Prostate gland (tissue), 2 donors: ENCODE results near the gene GMCL1. TPM values are rescaled to one million over a fixed set of nuclear protein-coding genes. Genes with fewer than 3 reads are reported as not detected.

Experiments
- DNase-seq: peaks from one replicate; pipeline ENCODE4 v3.0.0-alpha.2; 2019; ENCODE audit warnings: low spot score
- H3K27ac ChIP-seq, 2 donors: fragments of 200-600 bp; sonication (generic); 2 replicates each; pipeline ENCODE4 v1.5.1; 2017 to 2019
- H3K27me3 ChIP-seq: fragments of 200-600 bp; sonication (generic); replicated peaks from 2 replicates; pipeline ENCODE4 v1.5.1; 2019; ENCODE audit not compliant: insufficient read depth
- H3K36me3 ChIP-seq, 2 donors: fragments of 200-600 bp; sonication (generic); 1 replicate in 1 of 2; 2 replicates in 1 of 2; pipeline versions ENCODE4 v1.5.1 to v1.8.1; 2017 to 2019
- H3K4me1 ChIP-seq: fragments of 200-600 bp; sonication (generic); replicated peaks from 2 replicates; pipeline ENCODE4 v1.5.1; 2019
- H3K4me3 ChIP-seq, 2 donors: fragments of 200-600 bp; sonication (generic); 2 replicates each; pipeline ENCODE4 v1.5.1; 2017 to 2019
- H3K9me3 ChIP-seq: fragments of 200-600 bp; sonication (generic); 2 replicates; pipeline ENCODE4 v1.5.1; 2017
- CTCF ChIP-seq, 4 experiments: fragments of 200-600 bp in 2 of 4; fragments of 450-650 bp in 2 of 4; sonication (generic) in 2 of 4; IDR thresholded peaks; 1 replicate in 3 of 4; 2 replicates in 1 of 4; pipeline ENCODE4 v1.5.1; 2016 to 2019; ENCODE audit warnings: antibody characterized with exemption in 4 of 4, mild to moderate bottlenecking in 2 of 4, moderate library complexity in 2 of 4
- POLR2A ChIP-seq: fragments of 450-650 bp; IDR thresholded peaks from one replicate; pipeline ENCODE4 v1.6.1; 2016; ENCODE audit warnings: antibody characterized with exemption, mild to moderate bottlenecking
- POLR2AphosphoS5 ChIP-seq: sonication (generic); formaldehyde crosslinking; IDR thresholded peaks from one replicate; pipeline ENCODE4 v1.6.1; 2017; ENCODE audit warnings: antibody characterized with exemption
- WGBS: methylation state at CpG from one replicate; pipeline ENCODE4 v1.1.5; 2018; 5-methylcytosine and 5-hydroxymethylcytosine counted together
- intact Hi-C: fragments of 100-400 bp; cut with DNase I; formaldehyde crosslinking; loops from one replicate; pipeline ENCODE4 v1.14.2; 2022
- total RNA-seq, 2 donors: library from RNA; depleted of rRNA; stranded (reverse); fragments of >200 nt; gene quantifications; one replicate each; pipeline ENCODE4 v1.1.0, GENCODE V29; 2016

GMCL1 gene
- total RNA-seq, result 10 to 100 TPM; 16.4 to 23.6 TPM

GRCh38 chr2:69829256-69830044 lies at the start of gene GMCL1:
Gene GMCL1, plus strand, starts transcription at chr2:69829660. Its CDS starts 233 bp downstream, at chr2:69829893.
- Histone ChIP-seq H3K27ac (peak within 1 kb of the TSS; percentile 90 to 92), H3K9me3 (no peaks in the 10 kb centered on the region), H3K4me1 (no peaks in the 10 kb centered on the region), H3K36me3 (no peaks in the 10 kb centered on the region), H3K4me3 (peak within 1 kb of the TSS; percentile 97 to 98), H3K27me3 (no peaks in the 10 kb centered on the region)
- peak; percentile 95 for DNase-seq
- intact Hi-C loops, result no loop called here
- WGBS, result under 1% methylated on average over 69 of the region's 74 CpGs
- peak; percentile 100 for TF ChIP-seq POLR2AphosphoS5
- TF ChIP-seq POLR2A, result peak; percentile 98
- TF ChIP-seq CTCF (IDR thresholded peaks at IDR 0.05), result peak in 2 of 4 experiments; percentile 46 to 49

- no peak for TF ChIP-seq CTCF (IDR thresholded peaks at IDR 0.05)
- TF ChIP-seq POLR2A, result no peak
- TF ChIP-seq POLR2AphosphoS5, result no peak
- H3K36me3 ChIP-seq, result no peaks in the 10 kb centered on the region
- 83% methylated on average over 5 of the region's 5 CpGs for WGBS
- no peak overlapping the region for H3K4me3 ChIP-seq
- H3K9me3 ChIP-seq, result no peaks in the 10 kb centered on the region
- DNase-seq, result no peak
- peak overlapping the region; percentile 45 to 69 for H3K27ac ChIP-seq
- H3K4me1 ChIP-seq, result peaks cover 7% of the 10 kb centered on the region
- intact Hi-C loops, result no loop called here
- no peaks in the 10 kb centered on the region for H3K27me3 ChIP-seq
These were observed 48.5 kb upstream of the GMCL1 start for GRCh38 chr2:69780921-69781320.

GRCh38 chr2:69781321-69782248 lies 47.9 kb upstream of the GMCL1 start:
- Histone ChIP-seq H3K9me3 (no peaks in the 10 kb centered on the region), H3K27ac (peak overlapping the region; percentile 45 to 69), H3K36me3 (no peaks in the 10 kb centered on the region), H3K27me3 (no peaks in the 10 kb centered on the region), H3K4me3 (no peak overlapping the region), H3K4me1 (peaks cover 7% of the 10 kb centered on the region)
- TF ChIP-seq POLR2A (no peak), CTCF (IDR thresholded peaks at IDR 0.05) (no peak), POLR2AphosphoS5 (peak; percentile 61)
- WGBS, result 36% methylated on average over 5 of the region's 5 CpGs
- DNase-seq, result peak; percentile 64
- intact Hi-C loops, result no loop called here

- peaks cover 7% of the 10 kb centered on the region for H3K4me1 ChIP-seq
- no peaks in the 10 kb centered on the region for H3K9me3 ChIP-seq
- H3K27ac ChIP-seq, result no peak overlapping the region
- DNase-seq, result no peak
- H3K27me3 ChIP-seq, result no peaks in the 10 kb centered on the region
- no peak overlapping the region for H3K4me3 ChIP-seq
- TF ChIP-seq POLR2AphosphoS5 (no peak), CTCF (IDR thresholded peaks at IDR 0.05) (no peak), POLR2A (no peak)
- H3K36me3 ChIP-seq, result no peaks in the 10 kb centered on the region
- WGBS, result 91% methylated on average over 5 of the region's 5 CpGs
- intact Hi-C loops, result no loop called here
These were observed 45.2 kb upstream of the GMCL1 start for GRCh38 chr2:69784228-69784627.
